RCC 7860 (cell line): ENCODE data around the gene KRTAP10-4.
"Not testable (repeated sequence)": the region's sequence is repeated elsewhere in the genome, so short reads cannot be mapped to it uniquely, and the experiment has no call there.

Experiments used
- DNase-seq: peaks from one replicate; pipeline ENCODE4 v3.0.0-alpha.2; 2015; ENCODE audit warnings: low spot score
- FAIRE-seq: peaks from 2 replicates; lab custom pipeline; 2012; peaks lifted over from hg19 to GRCh38; lab: Jason Lieb, UNC

KRTAP10-4 gene, protein sequence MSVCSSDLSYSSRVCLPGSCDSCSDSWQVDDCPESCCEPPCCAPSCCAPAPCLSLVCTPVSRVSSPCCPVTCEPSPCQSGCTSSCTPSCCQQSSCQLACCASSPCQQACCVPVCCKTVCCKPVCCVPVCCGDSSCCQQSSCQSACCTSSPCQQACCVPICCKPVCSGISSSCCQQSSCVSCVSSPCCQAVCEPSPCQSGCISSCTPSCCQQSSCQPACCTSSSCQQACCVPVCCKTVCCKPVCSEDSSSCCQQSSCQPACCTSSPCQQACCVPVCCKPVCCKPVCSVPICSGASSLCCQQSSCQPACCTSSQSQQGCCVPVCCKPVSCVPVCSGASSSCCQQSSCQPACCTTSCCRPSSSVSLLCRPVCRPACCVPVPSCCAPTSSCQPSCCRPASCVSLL

DNA sequence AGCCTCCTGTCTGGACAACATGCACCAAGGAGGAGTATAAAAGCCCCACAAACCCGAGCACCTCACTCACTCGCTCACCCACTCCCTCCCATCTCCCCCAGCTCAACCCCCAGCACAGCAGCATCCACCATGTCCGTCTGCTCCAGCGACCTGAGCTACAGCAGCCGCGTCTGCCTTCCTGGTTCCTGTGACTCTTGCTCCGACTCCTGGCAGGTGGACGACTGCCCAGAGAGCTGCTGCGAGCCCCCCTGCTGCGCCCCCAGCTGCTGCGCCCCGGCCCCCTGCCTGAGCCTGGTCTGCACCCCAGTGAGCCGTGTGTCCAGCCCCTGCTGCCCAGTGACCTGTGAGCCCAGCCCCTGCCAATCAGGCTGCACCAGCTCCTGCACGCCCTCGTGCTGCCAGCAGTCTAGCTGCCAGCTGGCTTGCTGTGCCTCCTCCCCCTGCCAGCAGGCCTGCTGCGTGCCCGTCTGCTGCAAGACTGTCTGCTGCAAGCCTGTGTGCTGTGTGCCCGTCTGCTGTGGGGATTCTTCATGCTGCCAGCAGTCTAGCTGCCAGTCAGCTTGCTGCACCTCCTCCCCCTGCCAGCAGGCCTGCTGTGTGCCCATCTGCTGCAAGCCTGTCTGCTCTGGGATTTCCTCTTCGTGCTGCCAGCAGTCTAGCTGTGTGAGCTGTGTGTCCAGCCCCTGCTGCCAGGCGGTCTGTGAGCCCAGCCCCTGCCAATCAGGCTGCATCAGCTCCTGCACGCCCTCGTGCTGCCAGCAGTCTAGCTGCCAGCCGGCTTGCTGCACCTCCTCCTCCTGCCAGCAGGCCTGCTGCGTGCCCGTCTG lies at the start of gene KRTAP10-4:
KRTAP10-4 (plus strand) TSS at position 100 of the 827 bp plus-strand sequence; CDS start at position 130, 30 bp downstream.
- DNase-seq, FAIRE-seq: not testable (repeated sequence)

- FAIRE-seq (no peak), DNase-seq (no peak)
Observed at GRCh38 chr21:44524414-44525371, 48.8 kb upstream of the KRTAP10-4 start.

DNA sequence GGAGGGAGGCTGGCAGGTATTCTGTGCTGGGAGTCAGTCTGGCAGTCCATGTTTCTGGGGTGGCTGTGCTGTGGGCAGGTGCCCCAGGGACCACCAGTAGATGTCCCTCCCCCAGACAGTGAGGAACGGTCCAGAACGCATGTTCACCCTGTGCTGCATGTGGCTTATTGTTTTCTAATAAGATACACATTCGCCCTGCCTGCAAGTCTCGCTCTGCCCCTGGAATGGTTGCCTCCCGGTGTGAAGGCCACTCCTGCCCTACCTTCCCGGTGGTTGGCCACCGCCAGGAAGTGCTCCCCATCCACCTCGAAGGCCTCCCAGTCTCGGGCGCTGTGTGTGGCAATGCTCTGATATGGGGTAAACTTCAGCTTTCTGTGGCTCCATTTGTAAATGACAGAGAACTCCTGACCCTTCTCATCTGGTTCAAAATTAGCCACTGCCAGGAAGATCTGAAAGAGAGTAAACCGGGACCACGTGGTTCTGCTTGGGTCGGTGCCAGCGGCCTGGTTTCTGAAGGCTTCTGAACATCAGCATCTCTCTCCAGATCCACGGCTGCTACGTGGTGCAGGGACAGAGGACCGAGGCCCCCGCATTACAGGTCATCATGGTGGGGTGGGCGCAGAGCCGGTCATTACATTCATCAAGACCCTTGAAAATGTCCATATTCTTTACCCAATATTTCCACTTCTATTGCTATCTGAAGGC lies 48.0 kb upstream of the KRTAP10-4 start:
- DNase-seq (no peak), FAIRE-seq (no peak)

- FAIRE-seq, result no peak
- no peak for DNase-seq
Observed at GRCh38 chr21:44526096-44526997, 47.2 kb upstream of the KRTAP10-4 start.

DNA sequence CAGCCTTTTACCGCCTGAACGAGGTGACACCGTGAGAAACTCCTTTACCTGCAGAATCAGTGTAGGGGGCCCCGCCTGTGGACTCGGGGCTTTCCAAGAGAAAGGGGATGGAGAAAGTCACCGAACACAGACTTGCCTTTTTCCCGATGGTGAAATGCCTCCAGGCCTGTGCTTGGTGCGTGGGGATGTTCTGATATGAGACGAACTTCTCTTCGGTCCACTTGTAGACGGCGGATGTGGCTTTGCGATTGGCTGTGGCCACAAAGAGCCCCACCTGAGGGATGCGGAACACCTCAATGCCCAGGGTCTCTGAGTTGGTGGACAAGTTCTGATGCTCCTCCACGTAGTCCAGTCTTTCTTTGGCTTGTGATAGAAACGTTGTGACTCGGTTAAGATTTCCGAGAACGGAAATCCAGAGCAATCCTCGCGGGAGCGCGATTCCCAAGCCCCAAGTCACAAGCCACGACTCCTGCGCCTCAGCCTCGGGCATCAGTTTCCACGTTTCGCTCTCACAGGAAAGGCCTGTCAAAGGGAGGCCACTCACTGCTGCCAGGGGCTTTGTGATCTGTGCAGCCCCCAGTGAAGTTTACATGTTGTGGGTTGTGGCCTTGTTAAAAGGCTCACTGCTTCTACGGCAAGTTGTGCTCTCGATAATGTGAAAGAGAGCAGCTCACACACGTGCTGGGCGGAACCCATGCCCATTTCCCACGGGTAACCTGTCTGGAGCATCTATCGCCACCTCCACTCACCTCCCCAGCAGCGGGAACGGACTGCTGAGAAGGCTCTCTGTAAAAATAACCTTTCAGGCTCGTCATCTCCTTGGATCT lies 46.2 kb upstream of the KRTAP10-4 start:
- DNase-seq (no peak), FAIRE-seq (no peak)

DNA sequence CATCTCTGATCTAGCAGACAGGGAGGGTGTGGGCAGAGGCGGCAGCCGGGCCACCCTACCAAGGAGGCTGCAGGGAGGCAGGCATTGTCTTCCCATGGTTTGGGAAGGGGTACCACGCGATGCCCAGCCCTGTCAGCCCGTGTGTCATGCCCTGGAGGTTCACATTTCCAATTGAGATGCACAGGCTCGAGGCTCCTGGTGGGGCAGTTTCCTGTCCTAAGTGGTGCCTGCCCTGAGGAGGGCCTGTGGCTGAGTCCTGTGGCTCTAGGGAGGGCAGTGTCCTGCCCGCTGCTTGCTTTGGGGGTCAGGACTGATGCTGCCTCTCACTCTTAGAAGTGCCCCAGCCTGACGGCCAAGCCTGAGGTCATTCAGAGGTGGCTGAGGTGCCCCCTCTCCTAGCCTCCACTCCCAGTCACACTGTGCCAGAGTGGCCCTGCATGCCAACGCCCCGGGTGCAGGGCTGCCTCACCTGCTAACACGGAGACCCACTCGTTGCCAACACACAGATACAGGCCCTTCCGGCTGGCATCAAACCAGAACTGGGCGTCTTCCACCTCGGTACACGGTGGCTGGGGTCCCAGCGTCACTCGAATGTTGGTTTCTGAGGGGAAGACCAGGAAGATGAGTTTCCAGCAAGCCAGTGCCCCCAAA lies 45.4 kb upstream of the KRTAP10-4 start:
- FAIRE-seq (no peak), DNase-seq (no peak)

- no peak for FAIRE-seq
Observed at GRCh38 chr21:44528634-44528995, 44.9 kb upstream of the KRTAP10-4 start.

GRCh38 chr21:44529011-44529421 lies 44.5 kb upstream of the KRTAP10-4 start:
- no peak for DNase-seq
- FAIRE-seq, result no peak

More at GRCh38 chr21:44528634-44528995, 44.9 kb upstream of the KRTAP10-4 start:
- no peak for DNase-seq

- DNase-seq, result no peak
- FAIRE-seq, result no peak
Observed at GRCh38 chr21:44529503-44530125, 43.9 kb upstream of the KRTAP10-4 start.

DNA sequence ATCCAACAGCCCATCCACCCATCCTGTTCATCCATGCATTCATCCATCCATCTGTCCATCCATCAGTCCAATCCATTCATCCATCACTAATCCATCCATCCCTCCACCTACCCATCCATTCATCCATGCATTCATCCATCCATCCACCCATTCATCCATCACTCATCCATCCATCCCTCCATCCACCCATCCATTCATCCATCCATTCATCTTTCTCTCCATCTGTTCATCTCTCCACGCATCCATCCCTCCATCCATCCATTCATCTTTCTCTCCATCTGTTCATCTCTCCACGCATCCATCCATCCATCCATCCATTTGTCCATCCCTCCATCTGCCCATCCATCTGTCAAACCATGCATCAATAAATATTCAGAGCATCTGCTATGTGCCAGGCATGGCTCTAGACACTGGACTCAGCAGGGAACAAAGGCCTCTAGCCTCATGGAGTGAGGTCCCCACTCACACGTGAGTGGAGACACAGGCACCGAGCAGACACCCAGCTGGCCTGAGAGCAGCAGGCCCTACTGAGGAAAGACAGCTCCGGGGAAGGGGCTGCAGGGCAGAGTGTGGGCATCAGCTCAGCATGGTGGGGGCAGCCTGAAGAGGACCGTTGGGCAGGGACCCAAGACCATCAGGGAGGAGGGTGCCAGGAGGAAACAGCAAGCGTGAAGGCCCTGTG lies 43.2 kb upstream of the KRTAP10-4 start:
- FAIRE-seq (no peak), DNase-seq (no peak)

GRCh38 chr21:44530903-44531605 lies 42.5 kb upstream of the KRTAP10-4 start:
- DNase-seq (no peak), FAIRE-seq (no peak)

GRCh38 chr21:44531606-44532564 lies 41.6 kb upstream of the KRTAP10-4 start:
- no peak for FAIRE-seq
- no peak for DNase-seq

DNA sequence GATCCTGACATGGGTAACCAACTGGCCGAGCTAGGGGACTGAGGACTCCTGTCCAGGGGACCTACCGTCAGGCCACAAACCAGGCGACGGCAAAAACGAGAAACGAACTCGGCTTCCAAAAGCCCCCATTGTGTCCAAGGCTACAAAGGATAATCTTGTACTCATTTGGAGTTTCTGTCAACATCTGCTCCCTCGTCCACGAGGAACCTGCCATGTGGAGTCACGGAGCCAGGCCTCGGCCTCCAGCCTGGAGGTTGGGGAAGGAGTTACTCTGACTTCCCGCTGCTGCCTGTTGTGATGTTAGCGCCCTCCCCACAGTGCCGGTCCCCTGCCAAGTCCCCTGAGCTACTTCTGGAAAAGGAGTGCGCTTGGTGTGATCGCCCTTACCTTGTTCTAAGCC lies 40.8 kb upstream of the KRTAP10-4 start:
- DNase-seq, result no peak
- no peak for FAIRE-seq

- FAIRE-seq (no peak), DNase-seq (no peak)
Observed at GRCh38 chr21:44533121-44533890, 40.2 kb upstream of the KRTAP10-4 start.
